HUES48 (cell line): Measurements from ENCODE around the gene FADS6.
"Not testable (repeated sequence)": the region's sequence is repeated elsewhere in the genome, so short reads cannot be mapped to it uniquely, and the experiment has no call there.

Experiments
- H3K27ac ChIP-seq: one replicate; pipeline ENCODE4 v1.7.0; 2013; ENCODE audit warnings: low read depth, low read length, inconsistent platforms
- H3K27me3 ChIP-seq: 2 replicates; pipeline ENCODE4 v1.6.1; 2013; ENCODE audit warnings: mild to moderate bottlenecking, low read length; ENCODE audit not compliant: control insufficient read depth, insufficient read depth
- H3K36me3 ChIP-seq: 2 replicates; pipeline ENCODE4 v1.6.1; 2013; ENCODE audit warnings: low read length; ENCODE audit not compliant: control insufficient read depth, insufficient read depth
- H3K4me1 ChIP-seq: 2 replicates; pipeline ENCODE4 v1.6.1; 2013; ENCODE audit warnings: mild to moderate bottlenecking, low read length; ENCODE audit not compliant: control insufficient read depth, insufficient read depth
- H3K4me3 ChIP-seq: 2 replicates; pipeline ENCODE4 v1.5.1; 2013; ENCODE audit warnings: mild to moderate bottlenecking, low read depth, low read length
- H3K9ac ChIP-seq: 2 replicates; pipeline ENCODE4 v1.6.1; 2013; ENCODE audit warnings: mild to moderate bottlenecking, low read depth, low read length, moderate library complexity
- H3K9me3 ChIP-seq: 2 replicates; pipeline ENCODE4 v1.6.1; 2013; ENCODE audit warnings: low read length; ENCODE audit not compliant: control insufficient read depth, insufficient read depth

FADS6 gene

GRCh38 chr17:74873037-74873873 is 20.2 kb downstream of the FADS6 start:
- H3K36me3 ChIP-seq, result peaks cover 6% of the 10 kb centered on the region; the same call in 1 of the 2 replicates
- no peaks in the 10 kb centered on the region for H3K9me3 ChIP-seq
- H3K4me1 ChIP-seq, result peaks cover 14% of the 10 kb centered on the region; the same call in 1 of the 2 replicates
- H3K9ac ChIP-seq, result peak overlapping the region; percentile 84
- H3K27me3 ChIP-seq, result no peaks in the 10 kb centered on the region; the same call in 1 of the 2 replicates
- peak overlapping the region; percentile 81 for H3K4me3 ChIP-seq
- H3K27ac ChIP-seq, result peak overlapping the region; percentile 92

- peak within 1 kb of the TSS; percentile 81 for H3K4me3 ChIP-seq
- H3K36me3 ChIP-seq, result peaks cover 6% of the 10 kb centered on the region; the same call in 1 of the 2 replicates
- H3K4me1 ChIP-seq, result peaks cover 14% of the 10 kb centered on the region; the same call in 1 of the 2 replicates
- no peaks in the 10 kb centered on the region for H3K9me3 ChIP-seq
- H3K27ac ChIP-seq, result peak within 1 kb of the TSS; percentile 92
- H3K9ac ChIP-seq, result peak within 1 kb of the TSS; percentile 84
- no peaks in the 10 kb centered on the region; the same call in 1 of the 2 replicates for H3K27me3 ChIP-seq
These were observed 21.0 kb downstream of the FADS6 start, which contains the start of gene FDXR for GRCh38 chr17:74872313-74873036. TSS of gene FDXR (minus strand) at chr17:74872994. CDS start at chr17:74872944, 50 bp downstream.

- no peak overlapping the region for H3K27ac ChIP-seq
- peaks cover 14% of the 10 kb centered on the region; the same call in 1 of the 2 replicates for H3K4me1 ChIP-seq
- peak overlapping the region; percentile 81; the same call in 1 of the 2 replicates for H3K4me3 ChIP-seq
- H3K9ac ChIP-seq, result no peak overlapping the region
- no peaks in the 10 kb centered on the region for H3K9me3 ChIP-seq
- peaks cover 6% of the 10 kb centered on the region; the same call in 1 of the 2 replicates for H3K36me3 ChIP-seq
- no peaks in the 10 kb centered on the region; the same call in 1 of the 2 replicates for H3K27me3 ChIP-seq
These were observed 21.9 kb downstream of the FADS6 start for GRCh38 chr17:74871356-74872076.

GRCh38 chr17:74870512-74870911 is 22.9 kb downstream of the FADS6 start:
- Histone ChIP-seq H3K4me3 (no peak overlapping the region), H3K9me3 (no peaks in the 10 kb centered on the region), H3K4me1 (peaks cover 14% of the 10 kb centered on the region; the same call in 1 of the 2 replicates), H3K36me3 (peaks cover 8% of the 10 kb centered on the region; the same call in 1 of the 2 replicates), H3K27me3 (no peaks in the 10 kb centered on the region; the same call in 1 of the 2 replicates), H3K27ac (no peak overlapping the region), H3K9ac (no peak overlapping the region)

- not testable (repeated sequence) for H3K36me3 ChIP-seq, H3K9me3 ChIP-seq, H3K27ac ChIP-seq, H3K9ac ChIP-seq, H3K27me3 ChIP-seq, H3K4me3 ChIP-seq
- H3K4me1 ChIP-seq, result peaks cover 14% of the 10 kb centered on the region; the same call in 1 of the 2 replicates
These were observed 23.4 kb downstream of the FADS6 start for GRCh38 chr17:74870028-74870427.

GRCh38 chr17:74868908-74869255 is 24.6 kb downstream of the FADS6 start:
- H3K27me3 ChIP-seq, result no peaks in the 10 kb centered on the region; the same call in 1 of the 2 replicates
- H3K9me3 ChIP-seq, result no peaks in the 10 kb centered on the region
- no peak overlapping the region for H3K4me3 ChIP-seq

GRCh38 chr17:74868251-74868907 is 25.1 kb downstream of the FADS6 start:
- no peak overlapping the region for H3K4me3 ChIP-seq
- H3K36me3 ChIP-seq, result peaks cover 14% of the 10 kb centered on the region
- no peak overlapping the region for H3K27ac ChIP-seq
- H3K27me3 ChIP-seq, result no peaks in the 10 kb centered on the region; the same call in 1 of the 2 replicates
- H3K9me3 ChIP-seq, result no peaks in the 10 kb centered on the region
- H3K4me1 ChIP-seq, result peaks cover 9% of the 10 kb centered on the region; the same call in 1 of the 2 replicates
- no peak overlapping the region for H3K9ac ChIP-seq

More at GRCh38 chr17:74868908-74869255, 24.6 kb downstream of the FADS6 start:
- peaks cover 11% of the 10 kb centered on the region for H3K36me3 ChIP-seq
- H3K9ac ChIP-seq, result no peak overlapping the region
- no peak overlapping the region for H3K27ac ChIP-seq
- peaks cover 11% of the 10 kb centered on the region; the same call in 1 of the 2 replicates for H3K4me1 ChIP-seq

GRCh38 chr17:74866198-74866835 is 27.1 kb downstream of the FADS6 start:
- no peaks in the 10 kb centered on the region for H3K9me3 ChIP-seq
- no peak overlapping the region for H3K27ac ChIP-seq
- peaks cover 9% of the 10 kb centered on the region for H3K27me3 ChIP-seq
- peaks cover 5% of the 10 kb centered on the region; the same call in 1 of the 2 replicates for H3K4me1 ChIP-seq
- peaks cover 18% of the 10 kb centered on the region for H3K36me3 ChIP-seq
- H3K9ac ChIP-seq, result no peak overlapping the region
- no peak overlapping the region for H3K4me3 ChIP-seq

GRCh38 chr17:74865504-74866197 is 27.8 kb downstream of the FADS6 start:
- no peak overlapping the region for H3K27ac ChIP-seq
- H3K4me1 ChIP-seq, result peaks cover 5% of the 10 kb centered on the region; the same call in 1 of the 2 replicates
- H3K36me3 ChIP-seq, result peaks cover 18% of the 10 kb centered on the region
- H3K9ac ChIP-seq, result no peak overlapping the region
- no peak overlapping the region for H3K4me3 ChIP-seq
- no peaks in the 10 kb centered on the region for H3K9me3 ChIP-seq
- peaks cover 15% of the 10 kb centered on the region for H3K27me3 ChIP-seq
